IMR-90 (cell line): Measurements from ENCODE around the gene OR10H3. TPM values are rescaled to one million over a fixed set of nuclear protein-coding genes. Genes with fewer than 3 reads are reported as not detected.

ENCODE experiments used
- ATAC-seq: fragments of 200-7000 bp; cut with Tn5 transposase; 2 replicates; pipeline ENCODE4 v1.9.1; 2020; ENCODE audit warnings: low read depth, mild to moderate bottlenecking, moderate library complexity
- BruUV-seq: library from RNA; stranded (reverse); fragments of 400-500 nt; replicated peaks from 2 replicates; lab custom pipeline; 2021; lab: Mats Ljungman, UMichigan
- CTCF ChIA-PET: fragments of 300-600 bp; formaldehyde crosslinking; extraction: SDS; loops from one replicate; lab custom pipeline; 2021; ENCODE audit warnings: antibody characterized with exemption; lab: Yijun Ruan, JAX
- POLR2A ChIA-PET: fragments of 300-600 bp; sonication (Branson Sonifier 250); formaldehyde crosslinking; loops from one replicate; lab custom pipeline; 2022; ENCODE audit warnings: antibody characterized with exemption; ENCODE audit not compliant: unreplicated experiment; lab: Charles Lee
- DNase-seq: peaks from one replicate; pipeline ENCODE4 v3.0.0; 2013
- H2AFZ ChIP-seq: replicated peaks from 2 replicates; pipeline ENCODE3; 2013; ENCODE audit warnings: low read length, mild to moderate bottlenecking; ENCODE audit not compliant: poor library complexity
- H2AK5ac ChIP-seq: 2 replicates; pipeline ENCODE4 v1.6.1; 2013; ENCODE audit warnings: low read depth, low read length, inconsistent platforms
- H2AK9ac ChIP-seq: replicated peaks from 2 replicates; pipeline ENCODE3; 2013; ENCODE audit warnings: mild to moderate bottlenecking, low read depth, low read length, moderate library complexity; ENCODE audit not compliant: poor library complexity
- H2BK120ac ChIP-seq: 2 replicates; pipeline ENCODE4 v1.6.1; 2013; ENCODE audit warnings: low read depth, low read length, inconsistent platforms
- H2BK15ac ChIP-seq: 3 replicates; pipeline ENCODE4 v1.6.1; 2013; ENCODE audit warnings: low read depth, low read length, inconsistent platforms
- H2BK20ac ChIP-seq: 2 replicates; pipeline ENCODE4 v1.6.1; 2013; ENCODE audit warnings: low read depth, mild to moderate bottlenecking, inconsistent platforms, low read length, moderate library complexity
- H2BK5ac ChIP-seq: 2 replicates; pipeline ENCODE4 v1.6.1; 2013; ENCODE audit warnings: mild to moderate bottlenecking, low read depth, low read length, inconsistent platforms; ENCODE audit not compliant: poor library complexity, severe bottlenecking
- H3K14ac ChIP-seq: replicated peaks from 2 replicates; pipeline ENCODE4 v1.6.1; 2013; ENCODE audit warnings: low read depth, low read length, inconsistent platforms
- H3K18ac ChIP-seq: 2 replicates; pipeline ENCODE4 v1.6.1; 2013; ENCODE audit warnings: low read depth, low read length, control low read depth
- H3K23ac ChIP-seq: 2 replicates; pipeline ENCODE4 v1.6.1; 2013; ENCODE audit warnings: low read depth, low read length, inconsistent platforms
- H3K27ac ChIP-seq: 2 replicates; pipeline ENCODE4 v1.5.1; 2013; ENCODE audit warnings: mild to moderate bottlenecking, control low read depth, low read length; ENCODE audit not compliant: insufficient read depth
- H3K27me3 ChIP-seq: 2 replicates; pipeline ENCODE4 v1.6.1; 2013; ENCODE audit warnings: low read length; ENCODE audit not compliant: control insufficient read depth, insufficient read depth
- H3K36me3 ChIP-seq: 2 replicates; pipeline ENCODE4 v1.6.1; 2013; ENCODE audit warnings: low read length, mixed read lengths; ENCODE audit not compliant: control insufficient read depth, insufficient read depth
- H3K4ac ChIP-seq: 2 replicates; pipeline ENCODE4 v1.6.1; 2013; ENCODE audit warnings: low read depth, low read length, inconsistent platforms
- H3K4me1 ChIP-seq: 2 replicates; pipeline ENCODE4 v1.6.1; 2013; ENCODE audit warnings: low read length, mixed read lengths; ENCODE audit not compliant: control insufficient read depth, insufficient read depth
- H3K4me2 ChIP-seq: 2 replicates; pipeline ENCODE4 v1.6.1; 2013; ENCODE audit warnings: low read depth, mild to moderate bottlenecking, control low read depth, low read length, moderate library complexity
- H3K4me3 ChIP-seq: 2 replicates; pipeline ENCODE4 v1.5.1; 2013; ENCODE audit warnings: low read depth, mild to moderate bottlenecking, control low read depth, low read length, moderate library complexity; ENCODE audit not compliant: insufficient read depth
- H3K56ac ChIP-seq: 2 replicates; pipeline ENCODE4 v1.6.1; 2013; ENCODE audit warnings: low read length, inconsistent platforms; ENCODE audit not compliant: insufficient read depth; ENCODE audit errors: extremely low read depth
- H3K79me1 ChIP-seq, 2 experiments: 2 replicates each; pipeline ENCODE4 v1.6.1; 2013; ENCODE audit warnings: low read length in 2 of 2, inconsistent platforms in 1 of 2, low read depth in 1 of 2
- H3K9ac ChIP-seq: 2 replicates; pipeline ENCODE4 v1.6.1; 2013; ENCODE audit warnings: low read depth, low read length, control low read depth
- H3K9me1 ChIP-seq: 2 replicates; pipeline ENCODE4 v1.6.1; 2013; ENCODE audit warnings: low read length, inconsistent platforms; ENCODE audit not compliant: insufficient read depth
- H3K9me3 ChIP-seq: 2 replicates; pipeline ENCODE4 v1.6.1; 2013; ENCODE audit warnings: low read length; ENCODE audit not compliant: control insufficient read depth, insufficient read depth
- H4K20me1 ChIP-seq: 2 replicates; pipeline ENCODE4 v1.6.1; 2013; ENCODE audit warnings: low read length, inconsistent platforms; ENCODE audit not compliant: insufficient read depth
- H4K5ac ChIP-seq: 2 replicates; pipeline ENCODE4 v1.6.1; 2013; ENCODE audit warnings: mild to moderate bottlenecking, low read depth, low read length, control low read depth
- H4K8ac ChIP-seq, 2 experiments: 2 replicates each; pipeline ENCODE4 v1.6.1; 2013; ENCODE audit warnings: low read depth in 2 of 2, low read length in 2 of 2, control low read depth in 1 of 2, inconsistent platforms in 1 of 2
- H4K91ac ChIP-seq: 2 replicates; pipeline ENCODE4 v1.6.1; 2013; ENCODE audit warnings: low read depth, low read length, inconsistent platforms; ENCODE audit not compliant: insufficient read depth
- FOS ChIP-seq: fragments of 150-350 bp; IDR thresholded peaks from 2 replicates; pipeline ENCODE4 v1.6.1; 2016; ENCODE audit warnings: low read depth, low read length
- WGBS, 2 experiments: methylation state at CpG; one replicate each; pipeline versions ENCODE4 v1.1.5 to v1.1.7; 2013; ENCODE audit warnings: missing lambda C conversion rate in 2 of 2; ENCODE audit not compliant: insufficient read length in 1 of 2; ENCODE audit errors: extremely low coverage in 2 of 2; 5-methylcytosine and 5-hydroxymethylcytosine counted together
- dilution Hi-C: fragments of 300-500 bp; cut with HindIII; formaldehyde crosslinking; loops from one replicate; pipeline ENCODE4 v1.14.3; 2018; ENCODE audit warnings: low sequenced_read_pairs; ENCODE audit not compliant: unreplicated experiment
- in situ Hi-C: fragments of 300-500 bp; cut with MboI; formaldehyde crosslinking; loops from 3 replicates; pipeline ENCODE4 v1.14.3; 2019; ENCODE audit warnings: low sequenced_read_pairs, inconsistent platforms, mixed read lengths
- intact Hi-C: fragments of 100-400 bp; cut with micrococcal nuclease; formaldehyde crosslinking; loops from 2 replicates; pipeline ENCODE4 v1.10.0; 2022
- polyA plus RNA-seq, 3 experiments: library from polyadenylated mRNA; depleted of rRNA; stranded (reverse); fragments of >200 nt; gene quantifications; 2 replicates each; pipeline ENCODE4 v1.2.3, GENCODE V29; 2012; ENCODE audit warnings: low replicate concordance in 1 of 3
- total RNA-seq: library from RNA; depleted of rRNA; stranded (reverse); fragments of >200 nt; gene quantifications from 2 replicates; pipeline ENCODE4 v1.2.3, GENCODE V29; 2012
- TF ChIP-seq, protein P1 (sequence below): conservative IDR thresholded peaks from 2 replicates; pipeline ENCODE4 v1.5.1; 2012; ENCODE audit warnings: mild to moderate bottlenecking, low read depth, low read length, improper control_type of control experiment

OR10H3 gene
- total and polyA plus RNA-seq, 2 of the 4 experiments (the other 2 are of a cell fraction) = not detected

DNA sequence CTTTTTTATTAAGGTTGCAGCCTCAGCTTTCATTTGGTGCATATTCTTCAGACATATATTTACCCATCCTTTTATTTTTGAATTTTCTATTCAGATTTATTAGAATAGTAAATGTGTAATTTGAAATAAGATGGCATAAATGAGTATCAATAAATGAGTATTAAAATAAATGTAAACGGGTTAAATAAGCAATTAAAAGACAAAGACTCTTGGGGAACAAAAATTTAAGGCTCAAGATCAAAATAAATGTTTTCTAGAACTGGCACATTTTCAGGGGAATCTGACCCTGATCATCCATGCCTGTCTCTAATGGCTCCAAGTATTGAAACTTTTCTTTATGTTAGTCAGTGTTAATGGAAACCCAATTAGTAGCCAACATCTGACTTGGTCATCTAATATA lies 3.0 kb downstream of the OR10H3 start:
- Histone ChIP-seq H3K36me3 (no peaks in the 10 kb centered on the region), H4K20me1 (no peaks in the 10 kb centered on the region), H4K8ac (no peak overlapping the region), H3K14ac (no peak overlapping the region), H3K9me3 (peaks cover 10% of the 10 kb centered on the region), H3K4me1 (no peaks in the 10 kb centered on the region), H4K91ac (no peak overlapping the region), H3K23ac (no peak overlapping the region), H3K4me2 (no peak overlapping the region), H3K79me1 (no peaks in the 10 kb centered on the region), H3K4ac (no peak overlapping the region), H3K9me1 (no peaks in the 10 kb centered on the region), H2BK15ac (no peak overlapping the region), H3K18ac (no peak overlapping the region), H3K27me3 (no peaks in the 10 kb centered on the region), H4K5ac (no peak overlapping the region), H2BK20ac (no peak overlapping the region), H3K9ac (no peak overlapping the region), H2AK9ac (no peak overlapping the region), H3K27ac (no peak overlapping the region), H2BK120ac (no peak overlapping the region), H3K56ac (no peak overlapping the region), H2AFZ (no peak overlapping the region), H2BK5ac (no peak overlapping the region), H2AK5ac (no peak overlapping the region), H3K4me3 (no peak overlapping the region)
- BruUV-seq = no TSS peak
- dilution Hi-C loops = no loop called here
- DNase-seq = no peak
- intact Hi-C loops = no loop called here
- ChIA-PET POLR2A (no interaction called here), CTCF (no interaction called here)
- ATAC-seq = no peak
- WGBS, 2 experiments = no CpG with 5 or more reads among the region's 1 CpG
- in situ Hi-C loops = no loop called here
- TF ChIP-seq, protein P1, sequence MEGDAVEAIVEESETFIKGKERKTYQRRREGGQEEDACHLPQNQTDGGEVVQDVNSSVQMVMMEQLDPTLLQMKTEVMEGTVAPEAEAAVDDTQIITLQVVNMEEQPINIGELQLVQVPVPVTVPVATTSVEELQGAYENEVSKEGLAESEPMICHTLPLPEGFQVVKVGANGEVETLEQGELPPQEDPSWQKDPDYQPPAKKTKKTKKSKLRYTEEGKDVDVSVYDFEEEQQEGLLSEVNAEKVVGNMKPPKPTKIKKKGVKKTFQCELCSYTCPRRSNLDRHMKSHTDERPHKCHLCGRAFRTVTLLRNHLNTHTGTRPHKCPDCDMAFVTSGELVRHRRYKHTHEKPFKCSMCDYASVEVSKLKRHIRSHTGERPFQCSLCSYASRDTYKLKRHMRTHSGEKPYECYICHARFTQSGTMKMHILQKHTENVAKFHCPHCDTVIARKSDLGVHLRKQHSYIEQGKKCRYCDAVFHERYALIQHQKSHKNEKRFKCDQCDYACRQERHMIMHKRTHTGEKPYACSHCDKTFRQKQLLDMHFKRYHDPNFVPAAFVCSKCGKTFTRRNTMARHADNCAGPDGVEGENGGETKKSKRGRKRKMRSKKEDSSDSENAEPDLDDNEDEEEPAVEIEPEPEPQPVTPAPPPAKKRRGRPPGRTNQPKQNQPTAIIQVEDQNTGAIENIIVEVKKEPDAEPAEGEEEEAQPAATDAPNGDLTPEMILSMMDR = no peak
- TF ChIP-seq FOS = no peak
